BLaER1 treated with 17β-estradiol and CSF1 and Interleukin-3, amounts not matched to agents 10 nM and 100 nM (cell line): ENCODE results near the gene MAGI2.
"Not testable (repeated sequence)": the region's sequence is repeated elsewhere in the genome, so short reads cannot be mapped to it uniquely, and the experiment has no call there.

ENCODE experiments used
- H3K27ac ChIP-seq, 11 experiments: shearing (Covaris generic); formaldehyde crosslinking; 2 replicates each; pipeline ENCODE4 v1.8.1; 2022
- H3K27me3 ChIP-seq, 11 experiments: shearing (Covaris generic); formaldehyde crosslinking; 2 replicates each; pipeline ENCODE4 v1.8.1; 2022
- H3K36me3 ChIP-seq, 11 experiments: shearing (Covaris generic); formaldehyde crosslinking; 2 replicates each; pipeline ENCODE4 v1.8.1; 2022
- H3K4me1 ChIP-seq, 10 experiments: shearing (Covaris generic); formaldehyde crosslinking; 2 replicates each; pipeline ENCODE4 v1.8.1; 2022
- H3K4me2 ChIP-seq, 11 experiments: shearing (Covaris generic); formaldehyde crosslinking; 2 replicates each; pipeline ENCODE4 v1.8.1; 2022
- H3K4me3 ChIP-seq, 10 experiments: shearing (Covaris generic); formaldehyde crosslinking; 2 replicates each; pipeline ENCODE4 v1.8.1; 2022
- H3K9ac ChIP-seq, 11 experiments: shearing (Covaris generic); formaldehyde crosslinking; 2 replicates each; pipeline ENCODE4 v1.8.1; 2022
- H3K9me3 ChIP-seq, 11 experiments: shearing (Covaris generic); formaldehyde crosslinking; replicated peaks in 1 of 11; 2 replicates each; pipeline ENCODE4 v1.8.1; 2022
- H4K20me1 ChIP-seq, 11 experiments: shearing (Covaris generic); formaldehyde crosslinking; 2 replicates each; pipeline ENCODE4 v1.8.1; 2022
- Cebpa-rat ChIP-seq, 11 experiments: shearing (Covaris generic); IDR thresholded peaks; 2 replicates each; pipeline ENCODE4 v1.8.1; 2022

MAGI2 gene

DNA sequence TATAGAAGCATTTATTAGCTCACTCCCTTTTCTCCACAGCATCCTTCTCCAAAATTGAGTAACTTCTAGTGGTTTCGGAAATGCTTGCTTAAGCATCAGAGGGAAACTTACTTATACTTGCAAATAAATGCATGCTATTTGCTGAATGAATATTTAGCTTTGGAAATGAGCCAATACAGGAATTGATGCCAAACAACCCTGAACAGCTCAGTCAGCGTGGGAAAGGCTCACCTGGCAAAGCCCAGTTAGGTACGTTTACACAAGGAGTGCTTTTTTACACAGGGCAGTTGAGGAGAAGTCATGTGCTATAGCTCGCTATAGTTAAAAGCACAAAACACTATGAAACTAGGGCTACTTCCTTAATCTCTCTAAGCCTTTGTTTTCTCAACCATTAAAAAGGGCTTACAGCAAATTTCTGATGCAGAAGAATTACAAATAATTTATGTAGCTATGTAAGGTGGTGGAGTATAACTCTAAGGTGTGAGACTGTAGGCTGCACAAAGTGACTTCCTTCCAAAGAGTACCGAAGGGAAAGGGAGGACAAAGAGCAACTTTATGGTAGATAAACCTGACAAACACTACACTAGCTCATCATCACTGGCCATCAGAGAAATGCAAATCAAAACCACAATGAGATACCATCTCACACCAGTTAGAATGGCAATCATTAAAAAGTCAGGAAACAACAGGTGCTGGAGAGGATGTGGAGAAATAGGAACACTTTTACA is 1156.7 kb downstream of the MAGI2 start:
- Histone ChIP-seq H3K9ac (no peak overlapping the region), H3K4me1 (peaks cover 0 to 14% (median 0%) of the 10 kb centered on the region in 10 experiments; a peak in 4 of 20 replicates), H3K27me3 (no peaks in the 10 kb centered on the region), H3K36me3 (no peaks in the 10 kb centered on the region), H4K20me1 (no peaks in the 10 kb centered on the region), H3K9me3 (no peaks in the 10 kb centered on the region), H3K4me2 (peak overlapping the region in 2 of 11 experiments; percentile 51 to 73; a peak in 4 of 22 replicates), H3K4me3 (no peak overlapping the region), H3K27ac (peak overlapping the region in 1 of 11 experiments; percentile 16; a peak in 1 of 22 replicates)
- TF ChIP-seq Cebpa-rat (IDR thresholded peaks at IDR 0.05) = no peak

- Histone ChIP-seq H3K4me3 (no peak overlapping the region), H3K27me3 (no peaks in the 10 kb centered on the region), H3K4me1 (peaks cover 0 to 14% (median 0%) of the 10 kb centered on the region in 10 experiments; a peak in 4 of 20 replicates), H3K36me3 (no peaks in the 10 kb centered on the region), H3K27ac (peak overlapping the region in 1 of 11 experiments; percentile 16; a peak in 1 of 22 replicates), H3K9ac (no peak overlapping the region), H4K20me1 (no peaks in the 10 kb centered on the region), H3K9me3 (no peaks in the 10 kb centered on the region), H3K4me2 (peak overlapping the region in 2 of 11 experiments; percentile 51 to 73; a peak in 3 of 22 replicates)
- no peak for TF ChIP-seq Cebpa-rat (IDR thresholded peaks at IDR 0.05)
Observed at GRCh38 chr7:78296046-78296597, 1157.3 kb downstream of the MAGI2 start.

GRCh38 chr7:78289471-78289870 is 1164.0 kb downstream of the MAGI2 start:
- not testable (repeated sequence) for H4K20me1 ChIP-seq, H3K36me3 ChIP-seq, H3K27ac ChIP-seq, H3K4me2 ChIP-seq, H3K9me3 ChIP-seq, H3K4me3 ChIP-seq, H3K27me3 ChIP-seq, H3K4me1 ChIP-seq, H3K9ac ChIP-seq

DNA sequence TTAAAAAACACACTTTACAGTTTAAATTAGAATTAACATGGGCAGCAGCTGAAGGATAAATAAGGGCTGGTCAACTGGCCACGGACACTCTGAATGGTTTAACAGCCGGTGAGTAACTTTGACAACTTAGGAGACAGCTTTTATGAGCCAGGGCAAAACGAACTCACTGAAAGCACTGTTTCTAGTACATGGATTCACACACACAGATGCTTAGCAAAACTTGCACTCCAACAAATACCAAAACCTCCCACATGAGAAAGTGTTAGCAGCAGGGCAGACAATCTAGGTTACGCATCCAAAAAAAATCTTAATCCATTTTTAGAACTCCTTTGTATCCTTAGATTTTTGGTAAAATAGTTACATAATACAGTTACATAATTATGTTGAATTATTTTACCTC is 1168.5 kb downstream of the MAGI2 start:
- Histone ChIP-seq H4K20me1 (no peaks in the 10 kb centered on the region), H3K4me1 (peaks cover 0 to 17% (median 12%) of the 10 kb centered on the region in 10 experiments; a peak in 12 of 20 replicates), H3K4me2 (no peak overlapping the region), H3K9me3 (peaks cover 0 to 7% (median 0%) of the 10 kb centered on the region in 11 experiments; a peak in 2 of 22 replicates), H3K27me3 (no peaks in the 10 kb centered on the region), H3K36me3 (no peaks in the 10 kb centered on the region), H3K27ac (no peak overlapping the region), H3K4me3 (no peak overlapping the region), H3K9ac (no peak overlapping the region)
- no peak for TF ChIP-seq Cebpa-rat (IDR thresholded peaks at IDR 0.05)

GRCh38 chr7:78280276-78280675 is 1173.2 kb downstream of the MAGI2 start:
- peak overlapping the region in 4 of 11 experiments; percentile 13 to 23 (median 17); a peak in 3 of 22 replicates for H3K4me2 ChIP-seq
- TF ChIP-seq Cebpa-rat (IDR thresholded peaks at IDR 0.05) = no peak

DNA sequence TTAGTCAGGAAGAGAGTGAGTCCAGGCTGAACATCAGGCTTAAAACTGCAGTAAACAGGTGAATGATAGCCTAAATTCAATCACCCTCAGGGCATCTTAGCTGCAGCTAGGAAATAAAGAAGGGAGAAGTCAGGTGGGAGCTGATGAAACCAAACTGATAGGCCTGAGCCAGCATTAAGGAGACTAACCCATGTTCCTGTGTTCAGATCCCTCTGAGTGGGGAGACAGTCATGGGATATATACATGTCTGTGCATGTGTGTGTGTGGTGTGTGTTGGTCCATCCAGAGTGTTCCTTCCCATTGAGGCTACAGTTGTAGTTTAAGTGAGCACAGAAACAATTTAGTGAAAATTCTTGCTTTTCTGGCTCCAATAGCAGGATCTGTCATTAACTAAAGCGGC is 1174.0 kb downstream of the MAGI2 start:
- no peak overlapping the region for H3K4me3 ChIP-seq
- no peaks in the 10 kb centered on the region for H3K27me3 ChIP-seq
- no peak overlapping the region for H3K27ac ChIP-seq
- H3K36me3 ChIP-seq = no peaks in the 10 kb centered on the region
- peaks cover 0 to 7% (median 0%) of the 10 kb centered on the region in 11 experiments; a peak in 2 of 22 replicates for H3K9me3 ChIP-seq
- TF ChIP-seq Cebpa-rat (IDR thresholded peaks at IDR 0.05) = no peak
- peak overlapping the region in 2 of 11 experiments; percentile 2 to 7; a peak in 1 of 22 replicates for H3K4me2 ChIP-seq
- H4K20me1 ChIP-seq = no peaks in the 10 kb centered on the region
- H3K9ac ChIP-seq = no peak overlapping the region
- H3K4me1 ChIP-seq = peaks cover 0 to 25% (median 15%) of the 10 kb centered on the region in 10 experiments; a peak in 12 of 20 replicates

More at GRCh38 chr7:78280276-78280675, 1173.2 kb downstream of the MAGI2 start:
- H3K27ac ChIP-seq = 0 out of 22 replicates have a peak overlapping the region, but pooled peaks of 1 of the 11 experiments have one; percentile 19
- no peak overlapping the region for H3K9ac ChIP-seq
- no peaks in the 10 kb centered on the region for H3K36me3 ChIP-seq
- H4K20me1 ChIP-seq = no peaks in the 10 kb centered on the region
- H3K9me3 ChIP-seq = peaks cover 0 to 7% (median 0%) of the 10 kb centered on the region in 11 experiments; a peak in 2 of 22 replicates
- no peaks in the 10 kb centered on the region for H3K27me3 ChIP-seq
- H3K4me3 ChIP-seq = no peak overlapping the region
- peaks cover 0 to 25% (median 15%) of the 10 kb centered on the region in 10 experiments; a peak in 12 of 20 replicates for H3K4me1 ChIP-seq

GRCh38 chr7:78279032-78279431 is 1174.4 kb downstream of the MAGI2 start:
- H3K27me3 ChIP-seq = no peaks in the 10 kb centered on the region
- H3K27ac ChIP-seq = no peak overlapping the region
- peaks cover 0 to 25% (median 15%) of the 10 kb centered on the region in 10 experiments; a peak in 12 of 20 replicates for H3K4me1 ChIP-seq
- no peaks in the 10 kb centered on the region for H4K20me1 ChIP-seq
- no peak for TF ChIP-seq Cebpa-rat (IDR thresholded peaks at IDR 0.05)
- H3K4me3 ChIP-seq = no peak overlapping the region
- no peak overlapping the region for H3K9ac ChIP-seq
- H3K36me3 ChIP-seq = no peaks in the 10 kb centered on the region
- H3K9me3 ChIP-seq = peaks cover 0 to 7% (median 0%) of the 10 kb centered on the region in 11 experiments; a peak in 2 of 22 replicates
- H3K4me2 ChIP-seq = peak overlapping the region in 2 of 11 experiments; percentile 2 to 7; a peak in 1 of 22 replicates

- TF ChIP-seq Cebpa-rat (IDR thresholded peaks at IDR 0.05) = no peak
- Histone ChIP-seq H3K27ac (no peak overlapping the region), H3K9ac (no peak overlapping the region), H3K4me2 (no peak overlapping the region), H3K4me3 (no peak overlapping the region), H3K36me3 (no peaks in the 10 kb centered on the region), H3K4me1 (peaks cover 0 to 5% (median 0%) of the 10 kb centered on the region in 10 experiments; a peak in 3 of 20 replicates), H3K9me3 (no peaks in the 10 kb centered on the region; a peak in 1 of 22 replicates), H4K20me1 (no peaks in the 10 kb centered on the region), H3K27me3 (no peaks in the 10 kb centered on the region)
Observed at GRCh38 chr7:78267141-78267540, 1186.3 kb downstream of the MAGI2 start.

DNA sequence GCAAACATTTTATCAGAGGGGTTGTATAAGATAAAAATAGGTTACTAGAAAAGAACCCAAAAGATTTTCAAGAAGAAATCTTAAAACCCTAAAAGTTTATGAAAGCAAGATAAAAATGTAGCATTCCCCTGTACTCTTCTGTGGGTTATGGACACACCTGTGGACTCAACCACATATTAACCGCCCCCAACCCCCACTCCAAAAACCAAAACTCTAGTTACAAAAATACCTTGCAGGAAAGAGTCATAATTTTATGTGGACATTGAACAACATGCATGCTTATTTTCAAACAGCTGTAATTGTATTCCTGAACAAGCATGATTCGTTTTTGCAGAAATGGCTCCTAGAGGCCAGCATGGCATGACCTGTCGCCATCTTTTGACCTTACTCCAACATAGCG is 1188.0 kb downstream of the MAGI2 start:
- Histone ChIP-seq H3K27me3 (no peaks in the 10 kb centered on the region), H3K9ac (no peak overlapping the region), H3K9me3 (no peaks in the 10 kb centered on the region; a peak in 1 of 22 replicates), H3K4me1 (peaks cover 0 to 10% (median 0%) of the 10 kb centered on the region in 10 experiments; a peak in 3 of 20 replicates), H3K4me3 (no peak overlapping the region), H3K27ac (no peak overlapping the region), H4K20me1 (no peaks in the 10 kb centered on the region), H3K4me2 (no peak overlapping the region), H3K36me3 (no peaks in the 10 kb centered on the region)
- TF ChIP-seq Cebpa-rat (IDR thresholded peaks at IDR 0.05) = no peak
